PC-9 (cell line): ENCODE measurements around the gene ZNF672. TPM values are rescaled to one million over a fixed set of nuclear protein-coding genes. Genes with fewer than 3 reads are reported as not detected.

Source experiments
- BruUV-seq: library from RNA; stranded (reverse); fragments of 400-500 nt; replicated peaks from 2 replicates; lab custom pipeline; 2021; lab: Mats Ljungman, UMichigan
- CTCF ChIA-PET: fragments of 300-600 bp; sonication (Branson Sonifier 250); formaldehyde crosslinking; loops from one replicate; lab custom pipeline; 2022; ENCODE audit warnings: antibody characterized with exemption; lab: Charles Lee
- POLR2A ChIA-PET: fragments of 300-600 bp; sonication (Branson Sonifier 250); formaldehyde crosslinking; loops from one replicate; lab custom pipeline; 2022; ENCODE audit warnings: antibody characterized with exemption; ENCODE audit not compliant: unreplicated experiment; lab: Charles Lee
- DNase-seq, 2 experiments: peaks; one replicate each; pipeline versions ENCODE4 v3.0.0 to v3.0.0-alpha.2; 2015 to 2022; ENCODE audit warnings: mixed read lengths in 1 of 2
- H2AFZ ChIP-seq: fragments of 200-600 bp; sonication (generic); 2 replicates; pipeline ENCODE4 v1.8.1; 2017; ENCODE audit warnings: antibody characterized with exemption
- H3F3A ChIP-seq: fragments of 200-600 bp; sonication (generic); 2 replicates; pipeline ENCODE4 v1.8.1; 2017; ENCODE audit warnings: antibody characterized with exemption, mild to moderate bottlenecking, low read depth; ENCODE audit not compliant: insufficient read depth
- H3K27ac ChIP-seq: fragments of 200-600 bp; sonication (generic); 2 replicates; pipeline ENCODE4 v1.6.1; 2016; ENCODE audit warnings: mixed run types
- H3K27me3 ChIP-seq: fragments of 200-600 bp; sonication (generic); 2 replicates; pipeline ENCODE4 v1.6.1; 2016; ENCODE audit warnings: low read depth, mixed run types; ENCODE audit not compliant: insufficient read depth
- H3K36me3 ChIP-seq: fragments of 200-600 bp; sonication (generic); 2 replicates; pipeline ENCODE4 v1.6.1; 2016; ENCODE audit warnings: low read depth, mixed run types
- H3K4me1 ChIP-seq: fragments of 200-600 bp; sonication (generic); replicated peaks from 2 replicates; pipeline ENCODE4 v1.6.1; 2016; ENCODE audit warnings: mixed run types; ENCODE audit not compliant: insufficient read depth
- H3K4me2 ChIP-seq: fragments of 200-600 bp; sonication (generic); 2 replicates; pipeline ENCODE4 v1.6.1; 2017; ENCODE audit warnings: mixed run types
- H3K4me3 ChIP-seq: fragments of 200-600 bp; sonication (generic); 2 replicates; pipeline ENCODE4 v1.6.1; 2016; ENCODE audit warnings: mixed run types
- H3K79me2 ChIP-seq: fragments of 200-600 bp; sonication (generic); 2 replicates; pipeline ENCODE4 v1.6.1; 2017; ENCODE audit warnings: low read depth, mixed run types
- H3K9me2 ChIP-seq: fragments of 200-600 bp; sonication (generic); 2 replicates; pipeline ENCODE4 v1.8.1; 2017; ENCODE audit warnings: mild to moderate bottlenecking; ENCODE audit not compliant: insufficient read depth
- H3K9me3 ChIP-seq: fragments of 200-600 bp; sonication (generic); 2 replicates; pipeline ENCODE4 v1.8.1; 2016; ENCODE audit warnings: low read depth; ENCODE audit not compliant: insufficient read depth
- H4K20me1 ChIP-seq: fragments of 200-600 bp; sonication (generic); 2 replicates; pipeline ENCODE4 v1.8.1; 2017; ENCODE audit not compliant: insufficient read depth
- CTCF ChIP-seq: fragments of 200-600 bp; sonication (generic); conservative IDR thresholded peaks from 2 replicates; pipeline ENCODE4 v1.6.1; 2017; ENCODE audit warnings: mixed run types, antibody characterized with exemption, mild to moderate bottlenecking, moderate library complexity
- EZH2 ChIP-seq: fragments of 200-600 bp; sonication (generic); IDR thresholded peaks from 2 replicates; pipeline ENCODE4 v1.8.0; 2017; ENCODE audit warnings: antibody characterized with exemption, low read depth
- intact Hi-C: fragments of 100-400 bp; cut with micrococcal nuclease; formaldehyde crosslinking; loops from one replicate; pipeline ENCODE4 v1.10.0; 2022; ENCODE audit not compliant: unreplicated experiment
- total RNA-seq: library from RNA; stranded (reverse); gene quantifications from 2 replicates; pipeline ENCODE4 v1.2.3, GENCODE V29; 2021

ZNF672 gene
- total RNA-seq, 1 experiment from 2014 or later = 24.7 TPM

DNA sequence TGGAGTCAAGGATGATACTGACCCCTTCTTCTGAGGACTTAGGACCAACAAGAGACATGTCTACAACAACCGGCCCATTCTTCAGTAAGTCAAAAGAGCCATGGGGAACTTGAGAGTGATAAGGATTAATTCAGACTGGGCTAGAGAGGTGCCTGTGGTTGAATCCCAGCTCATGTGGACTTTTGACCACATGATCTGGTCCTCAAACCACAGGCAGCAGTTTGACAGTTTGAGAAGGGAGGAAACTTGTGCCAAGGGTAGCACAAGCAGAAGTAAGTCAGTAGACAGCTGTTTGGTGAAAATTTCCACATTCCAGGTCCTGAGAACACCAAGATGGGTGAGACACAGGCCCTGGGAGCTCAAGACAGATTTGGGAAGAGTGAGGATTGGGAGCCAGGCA, 32.1 kb upstream of the ZNF672 start:
- H3K27me3 ChIP-seq = peaks cover 18% of the 10 kb centered on the region; the same call in 1 of the 2 replicates
- H2AFZ ChIP-seq = no peak overlapping the region
- H4K20me1 ChIP-seq = no peaks in the 10 kb centered on the region
- no peaks in the 10 kb centered on the region for H3F3A ChIP-seq
- H3K36me3 ChIP-seq = no peaks in the 10 kb centered on the region
- no peaks in the 10 kb centered on the region for H3K9me2 ChIP-seq
- H3K4me2 ChIP-seq = no peak overlapping the region
- intact Hi-C loops = no loop called here
- no TSS peak for BruUV-seq
- DNase-seq = no peak
- POLR2A ChIA-PET = no interaction called here
- no peak overlapping the region for H3K27ac ChIP-seq
- H3K9me3 ChIP-seq = no peaks in the 10 kb centered on the region
- no peaks in the 10 kb centered on the region for H3K79me2 ChIP-seq
- no peaks in the 10 kb centered on the region for H3K4me1 ChIP-seq
- CTCF ChIA-PET = no interaction called here
- no peak overlapping the region for H3K4me3 ChIP-seq
- TF ChIP-seq CTCF = no peak
- TF ChIP-seq EZH2 = no peak

- H3K27me3 ChIP-seq = peaks cover 4% of the 10 kb centered on the region; the same call in 1 of the 2 replicates
- BruUV-seq = no TSS peak
- TF ChIP-seq CTCF = peak; percentile 45; the same call in 1 of the 2 replicates
- no peak for TF ChIP-seq EZH2
- H3K4me2 ChIP-seq = no peak overlapping the region
- CTCF ChIA-PET = no interaction called here
- H2AFZ ChIP-seq = no peak overlapping the region
- POLR2A ChIA-PET = no interaction called here
- no peak overlapping the region for H3K27ac ChIP-seq
- H3K4me1 ChIP-seq = no peaks in the 10 kb centered on the region
- H3K36me3 ChIP-seq = no peaks in the 10 kb centered on the region
- H3F3A ChIP-seq = no peaks in the 10 kb centered on the region
- no peaks in the 10 kb centered on the region for H4K20me1 ChIP-seq
- H3K9me2 ChIP-seq = no peaks in the 10 kb centered on the region
- no peaks in the 10 kb centered on the region for H3K9me3 ChIP-seq
- no peak for DNase-seq
- H3K4me3 ChIP-seq = no peak overlapping the region
- H3K79me2 ChIP-seq = no peaks in the 10 kb centered on the region
- intact Hi-C loops = no loop called here
Observed at GRCh38 chr1:248807067-248807737, 30.8 kb upstream of the ZNF672 start.

DNA sequence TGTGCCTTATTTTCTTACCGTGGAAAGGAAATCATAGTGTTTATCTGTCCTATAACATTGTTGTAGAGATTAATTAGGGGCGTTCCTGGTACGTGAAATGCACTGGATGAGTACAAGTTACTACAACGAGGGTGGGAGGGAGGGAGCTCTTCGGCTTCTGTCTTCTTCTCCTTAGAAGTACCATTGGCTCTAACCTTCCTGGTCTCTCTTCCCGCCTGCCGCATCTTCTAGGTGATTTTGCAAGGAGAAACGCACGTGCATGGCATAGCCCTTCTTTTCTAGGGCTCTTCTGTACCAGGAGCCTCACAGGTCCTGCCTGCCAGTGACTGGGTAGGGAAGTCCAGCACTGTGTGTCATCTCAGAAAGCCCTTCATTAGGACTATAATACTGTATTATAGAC, 29.1 kb upstream of the ZNF672 start:
- Histone ChIP-seq H3K36me3 (no peaks in the 10 kb centered on the region), H3K9me2 (no peaks in the 10 kb centered on the region), H3K9me3 (no peaks in the 10 kb centered on the region), H3K4me3 (no peak overlapping the region), H3F3A (no peaks in the 10 kb centered on the region), H3K27ac (no peak overlapping the region), H2AFZ (no peak overlapping the region), H3K4me2 (no peak overlapping the region), H3K4me1 (no peaks in the 10 kb centered on the region), H3K79me2 (no peaks in the 10 kb centered on the region), H4K20me1 (no peaks in the 10 kb centered on the region), H3K27me3 (no peaks in the 10 kb centered on the region)
- ChIA-PET CTCF (no interaction called here), POLR2A (interaction anchor here (0.6 kb wide), 1 partner anchor 135 kb away, joined by 6 read pairs; no protein-coding TSS in a partner anchor)
- intact Hi-C loops = loop anchor here (2.0 kb wide), 1 partner anchor 186 kb away; no protein-coding TSS in a partner anchor
- no TSS peak for BruUV-seq
- TF ChIP-seq CTCF = no peak
- no peak for TF ChIP-seq EZH2
- no peak for DNase-seq
